Bronchial epithelial cell (primary cell): ENCODE results near the gene NUCB1. TPM values are rescaled to one million over a fixed set of nuclear protein-coding genes. Genes with fewer than 3 reads are reported as not detected.

Experiments used
- DNase-seq: peaks from one replicate; pipeline ENCODE4 v3.0.0-alpha.2; 2010; ENCODE audit warnings: low read depth
- FAIRE-seq: peaks from 2 replicates; lab custom pipeline; 2011; peaks lifted over from hg19 to GRCh38; lab: Jason Lieb, UNC
- H3K27me3 ChIP-seq: 2 replicates; pipeline ENCODE4 v1.5.1; 2011; ENCODE audit warnings: low read length; ENCODE audit not compliant: control insufficient read depth, insufficient read depth
- H3K36me3 ChIP-seq: 2 replicates; pipeline ENCODE4 v1.5.1; 2011; ENCODE audit warnings: low read length; ENCODE audit not compliant: control insufficient read depth, insufficient read depth
- H3K4me3 ChIP-seq: 2 replicates; pipeline ENCODE4 v1.5.1; 2011; ENCODE audit warnings: mild to moderate bottlenecking, low read depth, low read length, control low read depth
- CTCF ChIP-seq: IDR thresholded peaks from 2 replicates; pipeline ENCODE4 v1.5.1; 2011; ENCODE audit warnings: mild to moderate bottlenecking, moderate library complexity, low read length, control low read depth, inconsistent platforms; ENCODE audit not compliant: insufficient read depth, severe bottlenecking
- total RNA-seq: library from RNA; depleted of rRNA; stranded (reverse); fragments of >200 nt; gene quantifications from 2 replicates; pipeline ENCODE4 v1.2.1, GENCODE V29; 2014

Gene NUCB1
- total RNA-seq, 1 donor from 2014 or later = 88.2 TPM

- no peak for TF ChIP-seq CTCF
- no peak overlapping the region for H3K4me3 ChIP-seq
- H3K27me3 ChIP-seq = no peaks in the 10 kb centered on the region
- DNase-seq (no peak), FAIRE-seq (no peak)
- no peaks in the 10 kb centered on the region for H3K36me3 ChIP-seq
These were observed 41.0 kb upstream of the NUCB1 start for GRCh38 chr19:48858984-48859710.

GRCh38 chr19:48859711-48860572, 40.2 kb upstream of the NUCB1 start:
- FAIRE-seq (no peak), DNase-seq (no peak)
- H3K36me3 ChIP-seq = no peaks in the 10 kb centered on the region
- no peaks in the 10 kb centered on the region for H3K27me3 ChIP-seq
- no peak overlapping the region for H3K4me3 ChIP-seq
- no peak for TF ChIP-seq CTCF

GRCh38 chr19:48861313-48861712, 38.8 kb upstream of the NUCB1 start:
- FAIRE-seq (no peak), DNase-seq (no peak)
- Histone ChIP-seq H3K4me3 (no peak overlapping the region), H3K36me3 (no peaks in the 10 kb centered on the region), H3K27me3 (no peaks in the 10 kb centered on the region)
- no peak for TF ChIP-seq CTCF

- no peak for TF ChIP-seq CTCF
- DNase-seq (no peak), FAIRE-seq (no peak)
- Histone ChIP-seq H3K4me3 (no peak overlapping the region), H3K27me3 (no peaks in the 10 kb centered on the region), H3K36me3 (no peaks in the 10 kb centered on the region)
These were observed 37.3 kb upstream of the NUCB1 start for GRCh38 chr19:48862827-48863226.

GRCh38 chr19:48866692-48867091, 33.4 kb upstream of the NUCB1 start:
- no peak for TF ChIP-seq CTCF

More at GRCh38 chr19:48866692-48867091, 33.4 kb upstream of the NUCB1 start:
- Histone ChIP-seq H3K4me3 (no peak overlapping the region), H3K36me3 (no peaks in the 10 kb centered on the region), H3K27me3 (no peaks in the 10 kb centered on the region)
- FAIRE-seq (no peak), DNase-seq (no peak)
